HL-60 (cell line): ENCODE data around the gene ADAMTS12.

Experiments used
- DNase-seq, 2 experiments: peaks; one replicate each; pipeline ENCODE4 v3.0.0-alpha.2; 2010 to 2020; ENCODE audit warnings: low read depth in 1 of 2, low spot score in 1 of 2
- H3K27ac ChIP-seq: fragments of 250-450 bp; sonication (Bioruptor Pico); replicated peaks from 2 replicates; pipeline ENCODE4 v1.5.1; 2020; ENCODE audit warnings: mild to moderate bottlenecking, moderate library complexity
- H3K27me3 ChIP-seq: fragments of 250-450 bp; sonication (Bioruptor Pico); 2 replicates; pipeline ENCODE4 v1.5.1; 2021; ENCODE audit warnings: mild to moderate bottlenecking, moderate library complexity; ENCODE audit not compliant: insufficient read depth, poor library complexity, severe bottlenecking
- H3K4me3 ChIP-seq: replicated peaks from 2 replicates; pipeline ENCODE4 v1.5.1; 2011; ENCODE audit warnings: mild to moderate bottlenecking, control low read depth, low read length; ENCODE audit not compliant: insufficient read depth
- CTCF ChIP-seq: IDR thresholded peaks from one replicate; pipeline ENCODE4 v1.5.1; 2011; ENCODE audit warnings: low read length, control low read depth, inconsistent platforms; ENCODE audit not compliant: insufficient read depth
- GABPA ChIP-seq: IDR thresholded peaks from 2 replicates; pipeline ENCODE4 v1.6.1; 2012; ENCODE audit warnings: low read depth
- POLR2AphosphoS5 ChIP-seq: IDR thresholded peaks from 2 replicates; pipeline ENCODE4 v1.6.1; 2012; ENCODE audit warnings: low read depth
- REST ChIP-seq: IDR thresholded peaks from 2 replicates; pipeline ENCODE4 v1.6.1; 2012; ENCODE audit warnings: low read depth; ENCODE audit not compliant: insufficient replicate concordance
- SPI1 ChIP-seq: IDR thresholded peaks from 2 replicates; pipeline ENCODE4 v1.6.1; 2012; ENCODE audit warnings: low read depth, mild to moderate bottlenecking, borderline replicate concordance

The ADAMTS12 gene

GRCh38 chr5:33494466-33494865 is 397.3 kb downstream of the ADAMTS12 start:
- TF ChIP-seq REST (no peak), CTCF (no peak), SPI1 (no peak)
- H3K27ac ChIP-seq = no peak overlapping the region
- H3K27me3 ChIP-seq = no peaks in the 10 kb centered on the region
- H3K4me3 ChIP-seq = no peak overlapping the region
- DNase-seq = no peak

GRCh38 chr5:33491941-33492340 is 399.8 kb downstream of the ADAMTS12 start:
- no peak for DNase-seq
- Histone ChIP-seq H3K4me3 (no peak overlapping the region), H3K27me3 (no peaks in the 10 kb centered on the region), H3K27ac (no peak overlapping the region)
- TF ChIP-seq POLR2AphosphoS5 (no peak), REST (no peak), CTCF (no peak), GABPA (no peak), SPI1 (no peak)

DNA sequence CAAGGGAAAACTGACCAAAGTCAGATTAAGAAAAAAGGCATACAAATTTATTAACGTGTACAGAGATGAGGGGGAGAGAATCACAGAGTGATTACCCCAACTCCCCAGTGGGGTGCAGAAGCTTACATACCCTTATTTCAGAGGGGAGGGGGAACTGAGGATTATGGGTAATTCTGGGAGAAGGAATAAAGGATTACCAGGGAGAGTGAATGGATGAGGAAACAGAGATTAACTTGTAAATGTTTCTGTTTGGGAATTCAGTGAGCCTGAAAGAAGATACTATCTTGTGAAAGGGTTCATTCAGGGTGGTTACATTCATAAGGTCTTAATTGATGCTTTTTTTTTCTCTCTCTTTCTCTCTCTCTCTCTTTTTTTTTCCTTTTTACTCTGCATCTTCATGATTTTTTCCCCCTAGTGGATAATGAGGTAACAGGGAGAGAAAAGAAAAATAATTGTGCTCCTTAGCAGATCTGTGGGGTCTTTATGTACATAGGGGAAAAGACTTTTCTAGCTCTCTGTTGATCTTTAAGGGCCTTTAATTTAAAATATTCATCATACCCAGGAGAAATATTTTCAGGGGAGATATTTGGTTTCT is 401.6 kb downstream of the ADAMTS12 start:
- Histone ChIP-seq H3K27me3 (no peaks in the 10 kb centered on the region), H3K4me3 (no peak overlapping the region), H3K27ac (no peak overlapping the region)
- no peak for TF ChIP-seq GABPA
- TF ChIP-seq SPI1 = no peak
- no peak for TF ChIP-seq POLR2AphosphoS5
- TF ChIP-seq CTCF = no peak
- TF ChIP-seq REST = no peak
- DNase-seq = no peak
